GM23338 (cell line): Measurements from ENCODE around the gene DGKH. TPM values are rescaled to one million over a fixed set of nuclear protein-coding genes. Genes with fewer than 3 reads are reported as not detected.

Experiments used
- ATAC-seq: fragments of 200-7000 bp; cut with Tn5 transposase; 3 replicates; pipeline ENCODE4 v1.9.1; 2020
- DNase-seq: peaks from one replicate; pipeline ENCODE4 v3.0.0-alpha.2; 2015; ENCODE audit warnings: low spot score
- H2AFZ ChIP-seq: fragments of 200-600 bp; sonication (generic); 2 replicates; pipeline ENCODE4 v1.8.0; 2016; ENCODE audit warnings: antibody characterized with exemption, mild to moderate bottlenecking, moderate library complexity
- H3F3A ChIP-seq: fragments of 200-600 bp; sonication (generic); replicated peaks from 2 replicates; pipeline ENCODE4 v1.8.0; 2017; ENCODE audit warnings: antibody characterized with exemption, mixed run types, low read depth
- H3K27ac ChIP-seq: fragments of 200-600 bp; sonication (generic); 2 replicates; pipeline ENCODE4 v1.6.1; 2016; ENCODE audit warnings: low read depth
- H3K27me3 ChIP-seq: fragments of 200-600 bp; sonication (generic); 2 replicates; pipeline ENCODE4 v1.8.0; 2016; ENCODE audit warnings: mild to moderate bottlenecking, mixed run types, moderate library complexity; ENCODE audit not compliant: insufficient read depth
- H3K36me3 ChIP-seq: fragments of 200-600 bp; sonication (generic); 2 replicates; pipeline ENCODE4 v1.8.0; 2016; ENCODE audit warnings: mild to moderate bottlenecking; ENCODE audit not compliant: insufficient read depth
- H3K4me1 ChIP-seq: fragments of 200-600 bp; sonication (generic); 2 replicates; pipeline ENCODE4 v1.8.0; 2016; ENCODE audit warnings: mild to moderate bottlenecking, moderate library complexity; ENCODE audit not compliant: insufficient read depth
- H3K4me2 ChIP-seq: fragments of 200-600 bp; sonication (generic); 2 replicates; pipeline ENCODE4 v1.7.1; 2017; ENCODE audit warnings: mixed run types
- H3K4me3 ChIP-seq: fragments of 200-600 bp; sonication (generic); 2 replicates; pipeline ENCODE4 v1.6.1; 2016; ENCODE audit warnings: mixed run types
- H3K79me2 ChIP-seq: fragments of 200-600 bp; sonication (generic); replicated peaks from 2 replicates; pipeline ENCODE4 v1.8.0; 2017; ENCODE audit warnings: mild to moderate bottlenecking; ENCODE audit not compliant: insufficient read depth
- H3K9me2 ChIP-seq: fragments of 200-600 bp; sonication (generic); 2 replicates; pipeline ENCODE4 v1.8.0; 2017; ENCODE audit not compliant: insufficient read depth
- H4K20me1 ChIP-seq: fragments of 200-600 bp; sonication (generic); replicated peaks from 2 replicates; pipeline ENCODE4 v1.8.0; 2017; ENCODE audit warnings: mild to moderate bottlenecking; ENCODE audit not compliant: insufficient read depth
- H3K27ac Mint-ChIP-seq: 2 replicates; pipeline ENCODE4 v1.8.0; 2020; ENCODE audit warnings: inconsistent platforms, mild to moderate bottlenecking, moderate library complexity, mixed read lengths
- H3K27me3 Mint-ChIP-seq: 3 replicates; pipeline ENCODE4 v1.8.0; 2022; ENCODE audit warnings: low read depth, mild to moderate bottlenecking, moderate library complexity, mixed read lengths, inconsistent platforms; ENCODE audit not compliant: insufficient read depth, poor library complexity
- H3K36me3 Mint-ChIP-seq: 3 replicates; pipeline ENCODE4 v1.8.0; 2021; ENCODE audit warnings: low read depth, mild to moderate bottlenecking, inconsistent platforms, moderate library complexity, mixed read lengths
- H3K4me1 Mint-ChIP-seq: 3 replicates; pipeline ENCODE4 v1.8.0; 2020; ENCODE audit warnings: mild to moderate bottlenecking, inconsistent platforms, mixed read lengths
- H3K4me3 Mint-ChIP-seq: 3 replicates; pipeline ENCODE4 v1.8.0; 2021; ENCODE audit warnings: moderate library complexity, mild to moderate bottlenecking, inconsistent platforms, mixed read lengths
- H3K9me3 Mint-ChIP-seq: 3 replicates; pipeline ENCODE4 v1.8.0; 2020; ENCODE audit warnings: moderate library complexity, mild to moderate bottlenecking, inconsistent platforms, mixed read lengths
- CREB1 ChIP-seq: fragments of 250-450 bp; sonication (Bioruptor Pico); IDR thresholded peaks from 2 replicates; pipeline ENCODE4 v1.5.0; 2020; ENCODE audit warnings: low read depth, mild to moderate bottlenecking, moderate library complexity
- CTCF ChIP-seq, 2 experiments: fragments of 200-600 bp in 1 of 2; sonication (generic) in 1 of 2; conservative IDR thresholded peaks; 2 replicates each; pipeline versions ENCODE4 v1.5.1 to v1.6.1; 2016 to 2017; ENCODE audit warnings: antibody characterized with exemption in 2 of 2, low read depth in 2 of 2, mild to moderate bottlenecking in 2 of 2, moderate library complexity in 1 of 2
- ETS1 ChIP-seq: IDR thresholded peaks from 2 replicates; pipeline ENCODE4 v1.6.1; 2016; ENCODE audit warnings: antibody characterized with exemption
- EZH2 ChIP-seq: fragments of 200-600 bp; sonication (generic); IDR thresholded peaks from one replicate; pipeline ENCODE4 v1.8.0; 2017; ENCODE audit warnings: antibody characterized with exemption, mild to moderate bottlenecking, low read depth; ENCODE audit not compliant: unreplicated experiment
- EZH2phosphoT487 ChIP-seq: fragments of 200-600 bp; sonication (generic); IDR thresholded peaks from one replicate; pipeline ENCODE4 v1.8.1; 2018; ENCODE audit warnings: antibody characterized with exemption; ENCODE audit not compliant: unreplicated experiment
- NANOG ChIP-seq: IDR thresholded peaks from 2 replicates; pipeline ENCODE4 v1.6.1; 2016; ENCODE audit warnings: antibody characterized with exemption, borderline replicate concordance
- POLR2AphosphoS5 ChIP-seq: IDR thresholded peaks from 2 replicates; pipeline ENCODE4 v1.6.1; 2016; ENCODE audit warnings: antibody characterized with exemption, low read depth
- ZNF114 ChIP-seq: fragments of 250-450 bp; sonication (Bioruptor Pico); IDR thresholded peaks from 2 replicates; pipeline ENCODE4 v1.5.0; 2020; ENCODE audit warnings: mild to moderate bottlenecking, moderate library complexity
- ZNF331 ChIP-seq: fragments of 250-450 bp; sonication (Bioruptor Pico); IDR thresholded peaks from 2 replicates; pipeline ENCODE4 v1.5.0; 2020; ENCODE audit warnings: low read depth, mild to moderate bottlenecking, moderate library complexity
- ZNF462 ChIP-seq: fragments of 250-450 bp; sonication (Bioruptor Pico); IDR thresholded peaks from 2 replicates; pipeline ENCODE4 v1.5.0; 2020; ENCODE audit warnings: mild to moderate bottlenecking, moderate library complexity
- polyA plus RNA-seq: library from polyadenylated mRNA; unstranded; fragments of >200 nt; fragmentation: Nextera tagmentation; extraction: Ambion mirVana; gene quantifications from 2 replicates; pipeline ENCODE4 v1.2.1, GENCODE V29; 2016
- total RNA-seq: library from RNA; depleted of rRNA; stranded (reverse); fragments of >200 nt; shearing (Covaris generic); gene quantifications from 2 replicates; pipeline ENCODE4 v1.2.3, GENCODE V29; 2014

The DGKH gene
- total and polyA plus RNA-seq, 2 experiments from 2014 or later = 2.1 to 7.5 TPM

GRCh38 chr13:42064259-42064658 is 15.8 kb downstream of the DGKH start:
- H3K4me1 Mint-ChIP-seq = peaks cover 5% of the 10 kb centered on the region
- Histone ChIP-seq H3K27me3 (no peaks in the 10 kb centered on the region), H3K4me2 (no peak overlapping the region), H3K27ac (no peak overlapping the region), H3K9me2 (0 out of 2 replicates have a peak, but pooled peaks cover 7% of the 10 kb centered on the region), H3K36me3 (no peaks in the 10 kb centered on the region), H4K20me1 (peaks cover 9% of the 10 kb centered on the region), H3F3A (no peaks in the 10 kb centered on the region), H2AFZ (no peak overlapping the region), H3K79me2 (peaks cover 3% of the 10 kb centered on the region; the same call in 1 of the 2 replicates), H3K4me3 (no peak overlapping the region), H3K4me1 (0 out of 2 replicates have a peak, but pooled peaks cover 4% of the 10 kb centered on the region)
- DNase-seq (no peak), ATAC-seq (no peak; the same call in 2 of the 3 replicates)
- TF ChIP-seq EZH2phosphoT487 = no peak
- TF ChIP-seq NANOG = no peak
- no peak for TF ChIP-seq CTCF (conservative IDR thresholded peaks at IDR 0.05; ENCODE audit: low read depth in 2 of 2)
- TF ChIP-seq POLR2AphosphoS5 = no peak
- TF ChIP-seq ZNF114 = no peak
- TF ChIP-seq EZH2 = no peak
- no peak for TF ChIP-seq ZNF331 (CRISPR knock-in tag)
- no peak overlapping the region for H3K4me3 Mint-ChIP-seq
- H3K36me3 Mint-ChIP-seq = peaks cover 9% of the 10 kb centered on the region
- H3K27ac Mint-ChIP-seq = no peak overlapping the region
- H3K9me3 Mint-ChIP-seq = no peaks in the 10 kb centered on the region
- no peaks in the 10 kb centered on the region for H3K27me3 Mint-ChIP-seq

- Mint-ChIP-seq H3K36me3 (peaks cover 9% of the 10 kb centered on the region), H3K4me3 (no peak overlapping the region), H3K27ac (no peak overlapping the region), H3K9me3 (no peaks in the 10 kb centered on the region), H3K4me1 (peaks cover 5% of the 10 kb centered on the region), H3K27me3 (no peaks in the 10 kb centered on the region)
- no peak for DNase-seq
- no peak overlapping the region for H3K27ac ChIP-seq
- H3F3A ChIP-seq = no peaks in the 10 kb centered on the region
- peaks cover 3% of the 10 kb centered on the region; the same call in 1 of the 2 replicates for H3K79me2 ChIP-seq
- no peak overlapping the region for H3K4me3 ChIP-seq
- H4K20me1 ChIP-seq = peaks cover 9% of the 10 kb centered on the region
- no peak for ATAC-seq
- H2AFZ ChIP-seq = no peak overlapping the region
- H3K9me2 ChIP-seq = 0 out of 2 replicates have a peak, but pooled peaks cover 7% of the 10 kb centered on the region
- H3K27me3 ChIP-seq = no peaks in the 10 kb centered on the region
- no peak overlapping the region for H3K4me2 ChIP-seq
- TF ChIP-seq CREB1 (CRISPR knock-in tag) (no peak), ETS1 (no peak), ZNF331 (CRISPR knock-in tag) (no peak), ZNF462 (CRISPR knock-in tag) (no peak)
- 0 out of 2 replicates have a peak, but pooled peaks cover 4% of the 10 kb centered on the region for H3K4me1 ChIP-seq
- no peaks in the 10 kb centered on the region for H3K36me3 ChIP-seq
These were observed 16.5 kb downstream of the DGKH start for GRCh38 chr13:42064966-42065365.
